Peyer's patch (tissue), 4 donors: ENCODE data around the gene ANKDD1A.

Experiments used
- CTCF ChIP-seq, 6 experiments: fragments of 450-650 bp in 4 of 6; fragments of 200-600 bp in 2 of 6; sonication (generic) in 1 of 6; IDR thresholded peaks; one replicate each; pipeline ENCODE4 v1.5.1; 2017 to 2019; ENCODE audit warnings: antibody characterized with exemption in 6 of 6, mild to moderate bottlenecking in 3 of 6, moderate library complexity in 1 of 6
- POLR2A ChIP-seq, 2 donors: fragments of 450-650 bp; IDR thresholded peaks; one replicate each; pipeline ENCODE4 v1.5.1; 2017; ENCODE audit warnings: antibody characterized with exemption in 2 of 2, mild to moderate bottlenecking in 2 of 2, moderate library complexity in 2 of 2

GRCh38 chr15:64950888-64951287, 39.2 kb downstream of the ANKDD1A start:
- TF ChIP-seq CTCF (IDR thresholded peaks at IDR 0.05) (no peak), POLR2A (IDR thresholded peaks at IDR 0.05) (no peak)
